ENCODE data around the gene WFIKKN1.

Gene WFIKKN1, protein sequence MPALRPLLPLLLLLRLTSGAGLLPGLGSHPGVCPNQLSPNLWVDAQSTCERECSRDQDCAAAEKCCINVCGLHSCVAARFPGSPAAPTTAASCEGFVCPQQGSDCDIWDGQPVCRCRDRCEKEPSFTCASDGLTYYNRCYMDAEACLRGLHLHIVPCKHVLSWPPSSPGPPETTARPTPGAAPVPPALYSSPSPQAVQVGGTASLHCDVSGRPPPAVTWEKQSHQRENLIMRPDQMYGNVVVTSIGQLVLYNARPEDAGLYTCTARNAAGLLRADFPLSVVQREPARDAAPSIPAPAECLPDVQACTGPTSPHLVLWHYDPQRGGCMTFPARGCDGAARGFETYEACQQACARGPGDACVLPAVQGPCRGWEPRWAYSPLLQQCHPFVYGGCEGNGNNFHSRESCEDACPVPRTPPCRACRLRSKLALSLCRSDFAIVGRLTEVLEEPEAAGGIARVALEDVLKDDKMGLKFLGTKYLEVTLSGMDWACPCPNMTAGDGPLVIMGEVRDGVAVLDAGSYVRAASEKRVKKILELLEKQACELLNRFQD

GRCh38 chr16:630815-631405 lies at the start of gene WFIKKN1:
WFIKKN1 (plus strand) TSS chr16:630985; CDS start chr16:631254, 269 bp downstream.
- no peak for DNase-seq (ENCODE audit: low read depth)

DNA sequence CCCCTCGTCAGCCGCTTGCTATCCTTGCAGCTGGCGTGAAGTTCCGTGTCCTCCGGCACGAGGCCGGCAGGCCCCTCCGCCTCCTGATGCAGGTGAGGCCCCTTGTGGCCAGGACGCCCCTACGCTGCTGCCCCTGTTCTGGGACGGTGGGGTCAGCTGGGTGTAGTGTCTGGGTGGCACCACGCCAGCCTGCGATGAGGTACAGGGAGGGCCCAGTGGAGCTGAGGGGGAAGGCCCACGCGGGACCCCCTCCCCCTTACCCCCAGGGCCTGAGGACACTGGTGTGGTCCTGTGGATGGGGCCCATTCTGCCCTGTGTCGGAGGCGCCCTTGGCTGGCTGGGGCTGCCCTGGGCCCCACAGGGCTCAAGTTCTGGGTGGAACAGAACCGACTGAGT lies 48.6 kb upstream of the WFIKKN1 start:
- DNase-seq (ENCODE audit: low read depth): no peak

- DNase-seq (ENCODE audit: low read depth): no peak
Observed at GRCh38 chr16:582614-583331, 48.0 kb upstream of the WFIKKN1 start.

- DNase-seq (ENCODE audit: low read depth): no peak
Observed at GRCh38 chr16:583470-583814, 47.3 kb upstream of the WFIKKN1 start.

DNA sequence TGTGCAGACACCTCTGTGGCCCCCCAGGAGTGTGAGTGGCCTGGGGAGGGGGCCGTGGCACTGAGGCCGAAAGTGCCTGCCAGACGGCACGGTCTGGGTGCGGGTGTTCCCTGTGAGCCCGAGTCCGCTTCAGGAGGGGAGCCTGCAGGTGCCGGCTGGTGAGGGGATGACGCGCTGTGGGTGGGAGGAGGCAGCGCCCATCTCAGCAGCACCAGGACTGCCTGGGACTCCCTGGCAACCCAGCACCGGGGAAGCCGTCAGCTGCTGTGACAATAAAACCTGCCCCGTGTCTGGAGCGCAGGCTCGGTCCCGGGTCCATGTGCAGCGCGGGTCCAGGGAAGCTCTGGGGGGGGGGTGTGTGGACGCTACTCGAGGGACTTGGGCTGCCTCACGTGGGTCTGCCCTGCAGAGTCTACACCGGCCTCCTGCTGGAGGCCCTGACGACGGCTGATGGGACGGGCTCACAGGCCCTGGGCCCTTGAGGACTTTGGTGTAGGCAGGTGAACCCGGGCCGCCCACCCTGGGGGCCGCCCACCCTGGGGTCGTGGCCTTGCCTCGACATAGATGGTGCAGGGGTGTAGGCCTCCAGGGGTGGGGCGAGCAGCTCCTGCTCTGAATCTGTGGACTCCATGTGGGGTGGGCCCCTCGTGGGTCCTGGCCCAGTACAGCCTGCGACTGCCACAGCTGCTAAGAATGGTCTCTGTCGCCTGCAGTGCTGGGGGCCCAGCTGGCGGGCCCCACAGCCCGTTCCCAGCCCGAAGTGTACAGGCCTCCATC lies 46.8 kb upstream of the WFIKKN1 start:
- no peak for DNase-seq (ENCODE audit: low read depth)

GRCh38 chr16:585351-585750 lies 45.4 kb upstream of the WFIKKN1 start:
- DNase-seq (ENCODE audit: low read depth): no peak

GRCh38 chr16:586047-586644 lies 44.6 kb upstream of the WFIKKN1 start:
- DNase-seq (ENCODE audit: low read depth): no peak

DNA sequence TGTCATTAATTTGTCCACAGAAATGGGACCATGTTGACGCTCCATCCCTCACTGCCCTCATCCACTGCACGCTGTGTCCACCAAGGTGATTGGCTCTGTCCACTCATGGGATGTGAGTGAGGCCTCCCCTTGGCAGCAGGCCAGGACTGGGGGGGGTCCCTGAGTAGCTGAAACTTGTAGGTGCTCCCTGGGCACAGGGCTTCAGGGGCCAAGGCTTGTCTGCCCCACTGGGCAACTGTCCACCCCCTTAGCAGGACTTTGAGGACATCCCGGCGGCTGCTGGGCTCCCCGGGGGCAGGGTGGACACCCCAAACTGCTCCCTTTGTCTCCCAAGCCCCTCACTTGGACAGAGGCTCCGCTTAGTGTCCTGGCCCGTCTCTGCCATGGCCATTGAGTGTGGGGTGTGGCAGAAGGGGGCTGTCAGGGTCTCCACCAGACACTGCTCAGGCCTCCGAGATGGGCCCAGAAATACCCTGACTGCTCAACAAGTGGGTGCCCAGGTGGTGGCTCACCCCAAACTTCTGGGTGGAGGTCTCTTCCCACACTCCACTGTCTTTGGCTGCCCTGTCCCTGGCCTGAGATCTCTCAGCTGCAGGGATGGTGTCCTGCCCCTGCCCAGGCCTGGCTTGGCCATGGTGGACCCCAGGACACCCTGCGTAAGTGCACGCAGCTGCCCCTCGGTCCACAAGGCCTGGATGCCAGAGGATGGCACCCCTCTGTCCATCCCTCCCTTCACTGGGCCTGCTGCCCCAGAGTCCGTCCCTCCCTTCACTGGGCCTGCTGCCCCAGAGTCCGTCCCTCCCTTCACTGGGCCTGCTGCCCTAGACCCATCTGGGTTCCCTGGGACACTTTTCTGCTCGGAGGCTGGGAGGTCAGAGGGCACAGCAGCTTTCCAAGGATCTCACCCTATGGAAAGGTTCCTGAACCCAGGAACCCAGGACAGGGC lies 43.9 kb upstream of the WFIKKN1 start:
- no peak for DNase-seq (ENCODE audit: low read depth)

GRCh38 chr16:588639-588888 lies 42.2 kb upstream of the WFIKKN1 start:
- peak; percentile 28 for DNase-seq (ENCODE audit: low read depth)

- peak; percentile 98 for DNase-seq (ENCODE audit: low read depth)
Observed at GRCh38 chr16:588889-589657, 41.7 kb upstream of the WFIKKN1 start.

DNA sequence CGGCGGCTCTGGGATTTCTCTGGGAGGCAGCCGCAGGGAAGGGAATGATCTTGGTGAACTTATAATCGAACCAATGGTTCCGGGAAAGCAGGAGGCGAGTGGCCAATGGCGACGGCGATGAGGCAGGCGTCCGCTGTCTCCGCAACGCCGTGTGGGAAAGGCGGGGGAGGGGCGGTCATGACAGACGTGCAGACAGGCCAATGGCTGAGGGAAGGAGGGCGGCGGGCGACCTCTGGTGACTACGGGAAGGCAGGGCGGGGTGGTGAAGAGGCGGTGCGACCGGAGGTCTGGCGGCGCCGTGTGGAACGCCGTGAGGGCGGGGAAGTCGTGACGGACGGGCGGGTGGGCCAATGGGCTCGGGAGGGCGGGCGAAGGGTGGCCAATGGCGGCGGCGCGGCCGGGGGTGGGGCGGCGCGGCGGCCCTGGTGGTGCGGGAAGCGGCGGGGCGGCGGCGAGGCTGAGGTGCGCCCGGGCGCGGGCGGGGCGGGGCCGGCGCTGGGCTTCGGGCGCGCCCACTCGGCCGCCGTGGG lies 41.1 kb upstream of the WFIKKN1 start, which contains the start of gene RAB40C:
Gene RAB40C (plus strand): TSS at position 409 of the 530 bp plus-strand sequence. CDS start 226 bp downstream, outside the sequence.
- DNase-seq (ENCODE audit: low read depth): peak; percentile 99

- no peak for DNase-seq (ENCODE audit: low read depth)
Observed at GRCh38 chr16:590188-590814, 40.5 kb upstream of the WFIKKN1 start.

- no peak for DNase-seq (ENCODE audit: low read depth)
Observed at GRCh38 chr16:590815-591200, 40.0 kb upstream of the WFIKKN1 start.

DNA sequence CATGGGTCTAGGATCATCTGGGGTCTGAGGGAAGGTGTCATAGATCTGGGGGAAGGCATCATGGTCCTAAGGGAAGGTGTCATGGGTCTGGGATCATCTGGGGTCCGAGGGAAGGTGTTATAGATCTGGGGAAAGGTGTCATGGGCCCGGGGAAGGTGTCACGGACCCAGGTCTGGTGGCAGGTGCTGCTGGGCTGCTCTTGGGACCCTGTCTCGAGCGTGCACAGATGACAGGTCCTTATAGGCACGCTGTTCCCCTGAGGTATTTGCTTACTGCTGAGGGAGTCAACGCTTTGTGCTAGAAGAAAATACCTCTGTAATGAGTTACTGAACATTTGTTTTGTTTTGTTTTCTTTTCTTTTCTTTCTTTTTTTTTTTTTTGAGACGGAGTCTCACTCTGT lies 39.6 kb upstream of the WFIKKN1 start:
- DNase-seq (ENCODE audit: low read depth): no peak

DNA sequence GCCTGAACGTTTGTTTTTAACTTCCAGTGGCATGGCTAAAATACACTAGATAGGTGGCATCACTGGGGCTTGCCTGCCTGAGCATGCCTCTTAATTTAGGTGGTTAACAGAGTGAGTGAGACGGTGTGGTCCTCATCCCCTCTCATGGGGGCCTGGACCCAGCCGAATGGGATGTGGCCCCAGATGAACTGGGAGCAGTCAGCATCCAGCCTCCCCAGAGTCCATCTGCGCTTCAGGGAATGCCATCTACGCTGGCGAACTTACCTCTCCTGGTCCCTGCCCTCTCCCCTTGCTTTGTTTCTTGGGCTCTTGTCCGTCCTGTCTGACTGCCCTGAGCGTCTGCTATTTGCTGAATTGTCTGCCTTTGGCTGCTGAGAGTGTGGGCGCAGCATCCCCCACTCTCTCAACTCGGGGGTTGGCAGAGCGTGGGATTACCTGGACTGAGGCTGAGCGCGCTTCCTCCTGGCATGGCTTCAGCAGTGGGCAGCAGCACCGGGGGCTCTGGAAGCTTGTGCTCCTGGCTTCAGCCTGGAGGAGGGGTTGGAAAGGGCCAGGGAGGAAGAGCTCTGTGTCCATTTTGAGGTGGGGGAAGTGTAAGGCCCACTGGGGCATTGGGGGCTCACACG lies 38.8 kb upstream of the WFIKKN1 start:
- DNase-seq (ENCODE audit: low read depth): no peak

- no peak for DNase-seq (ENCODE audit: low read depth)
Observed at GRCh38 chr16:592518-593306, 38.1 kb upstream of the WFIKKN1 start.

- no peak for DNase-seq (ENCODE audit: low read depth)
Observed at GRCh38 chr16:593406-593805, 37.4 kb upstream of the WFIKKN1 start.

DNA sequence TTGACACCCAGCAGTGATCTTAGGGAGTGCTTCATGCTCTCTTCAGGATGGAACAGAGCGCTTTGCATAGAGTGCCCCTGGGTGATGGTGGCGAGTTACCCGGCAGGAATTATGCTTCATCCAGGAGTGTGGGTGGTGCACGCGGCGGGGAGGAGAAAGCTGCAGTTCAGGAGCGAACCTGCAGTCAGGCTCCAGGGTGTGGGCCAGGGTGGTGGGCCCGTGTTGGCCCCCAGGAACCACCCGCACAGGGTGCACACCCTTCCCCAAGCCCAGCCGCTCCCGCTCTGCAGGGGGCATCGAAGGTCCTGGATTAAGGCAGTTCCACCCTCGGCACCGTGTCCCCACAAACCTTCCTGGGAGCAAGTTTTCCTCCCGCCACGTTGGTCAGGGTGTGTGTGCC lies 37.0 kb upstream of the WFIKKN1 start:
- DNase-seq (ENCODE audit: low read depth): no peak

All from activated T-cell treated with anti-CD3 and anti-CD28 coated beads for 1 hour (primary cell).